OCI-M2 (cell line): Measurements from ENCODE around the gene INPP5A.

ENCODE experiments used
- DNase-seq: peaks from one replicate; lab custom pipeline; 2025; ENCODE audit not compliant: unreplicated experiment; lab: John Stamatoyannopoulos, UW

The INPP5A gene

DNA sequence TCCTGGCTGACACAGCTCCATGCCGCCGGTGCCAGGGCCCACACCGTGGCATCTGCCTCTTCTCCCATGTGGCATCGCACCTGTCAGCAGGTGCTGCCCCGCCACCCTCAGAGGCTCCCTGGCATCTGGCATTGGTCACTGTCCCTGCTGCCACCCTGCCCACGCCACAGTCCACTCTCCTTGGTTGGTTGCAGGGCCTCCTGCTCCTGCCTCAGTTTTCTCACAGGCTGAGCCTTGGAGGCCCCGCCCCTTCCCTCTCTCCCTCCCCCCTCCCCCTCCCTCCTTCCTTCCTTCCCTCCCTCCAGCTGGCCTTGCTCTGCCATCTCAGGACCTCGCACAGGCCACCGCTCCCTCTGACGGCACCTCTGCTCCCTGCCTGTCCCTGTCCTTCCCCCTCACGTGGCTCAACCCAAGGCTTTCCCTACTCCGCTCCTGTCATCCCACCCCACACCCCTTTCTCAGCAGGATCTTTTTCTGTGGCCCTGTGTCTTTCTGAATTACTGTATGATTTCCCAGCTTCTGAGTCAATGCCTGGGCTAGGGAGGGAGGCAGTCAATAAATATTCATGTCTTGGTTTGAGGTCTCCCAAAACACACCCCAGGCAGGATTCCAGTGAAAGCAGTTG, 87.4 kb downstream of the INPP5A start:
- no peak for DNase-seq

DNA sequence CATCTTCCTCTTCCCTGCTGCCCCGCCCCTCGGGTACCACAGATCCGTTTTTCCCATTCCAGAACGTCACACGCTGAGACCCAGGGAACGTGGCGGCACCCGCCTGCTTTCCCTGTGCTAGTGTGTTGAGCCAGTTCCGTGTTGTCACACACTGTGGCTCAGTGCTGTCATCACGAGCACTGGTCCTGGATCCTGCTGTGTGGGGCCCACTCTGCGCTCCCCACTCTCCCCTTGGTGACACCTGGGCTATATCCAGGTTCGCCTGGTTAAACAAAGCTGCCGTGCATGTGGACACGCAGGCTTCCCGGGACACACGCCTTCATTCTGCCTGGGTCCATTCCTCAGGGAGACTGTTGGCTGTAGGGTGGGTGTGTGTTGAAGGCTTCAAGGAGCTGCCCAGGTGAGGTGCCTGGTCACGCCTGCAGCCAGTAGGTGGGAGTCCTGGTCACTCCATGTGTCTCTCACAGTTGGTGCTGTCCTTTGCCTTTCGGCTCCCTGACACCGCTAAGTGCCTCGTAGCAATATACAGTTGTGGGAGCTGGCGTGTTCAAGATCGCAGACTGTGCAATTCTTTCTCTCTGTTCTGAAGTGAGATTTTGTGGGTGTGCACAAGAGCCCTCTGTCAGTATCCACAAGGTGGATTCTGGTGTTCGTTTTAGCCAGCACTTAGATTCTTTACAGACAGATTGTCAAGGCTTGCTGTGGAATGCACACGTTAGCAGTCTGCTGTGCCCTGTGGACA, 88.6 kb downstream of the INPP5A start:
- DNase-seq, result no peak

DNA sequence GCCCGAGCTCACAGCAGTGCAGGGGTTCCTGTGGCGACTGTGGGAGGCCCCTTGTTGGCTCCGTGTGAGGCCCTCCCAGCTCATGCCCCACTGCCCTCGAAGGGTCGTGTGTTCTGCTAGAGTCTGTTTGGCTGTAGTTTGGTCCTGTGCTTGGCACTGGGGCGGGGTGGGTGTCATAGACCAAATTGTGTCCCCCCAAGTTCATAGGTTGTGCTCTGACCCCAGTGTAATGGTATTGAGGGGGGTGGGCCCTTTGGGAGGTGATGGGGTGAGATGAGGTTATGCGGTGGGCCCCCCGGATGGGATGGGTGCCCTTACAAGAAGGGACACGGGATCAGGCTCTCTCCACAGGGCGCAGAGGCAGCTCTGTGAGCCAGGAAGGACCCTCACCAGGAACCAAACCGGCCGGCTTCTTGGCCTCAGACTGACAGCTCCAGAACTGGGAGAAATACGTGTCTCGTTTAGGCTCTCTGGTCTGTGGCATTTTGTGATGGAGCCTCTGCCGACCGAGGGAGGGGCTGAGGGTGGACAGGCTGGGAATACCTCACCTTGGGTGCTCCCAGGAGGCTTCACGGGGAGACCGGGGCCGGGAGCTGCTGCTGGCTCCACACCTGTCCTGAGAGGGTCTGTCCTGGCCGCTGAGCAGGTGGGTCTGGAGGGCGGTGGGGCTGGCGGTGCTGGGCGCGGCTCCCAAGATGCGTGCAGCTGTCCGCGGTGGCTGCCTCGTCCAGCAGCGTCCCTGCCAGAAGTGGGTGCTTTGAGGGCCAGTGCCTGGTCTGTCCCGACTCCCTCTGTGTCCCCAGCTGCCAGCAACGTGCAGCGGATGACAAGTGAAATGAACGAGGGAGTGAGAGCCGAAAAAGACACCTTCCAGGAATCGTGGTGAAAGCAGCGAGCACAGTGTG, 89.4 kb downstream of the INPP5A start:
- no peak for DNase-seq

DNA sequence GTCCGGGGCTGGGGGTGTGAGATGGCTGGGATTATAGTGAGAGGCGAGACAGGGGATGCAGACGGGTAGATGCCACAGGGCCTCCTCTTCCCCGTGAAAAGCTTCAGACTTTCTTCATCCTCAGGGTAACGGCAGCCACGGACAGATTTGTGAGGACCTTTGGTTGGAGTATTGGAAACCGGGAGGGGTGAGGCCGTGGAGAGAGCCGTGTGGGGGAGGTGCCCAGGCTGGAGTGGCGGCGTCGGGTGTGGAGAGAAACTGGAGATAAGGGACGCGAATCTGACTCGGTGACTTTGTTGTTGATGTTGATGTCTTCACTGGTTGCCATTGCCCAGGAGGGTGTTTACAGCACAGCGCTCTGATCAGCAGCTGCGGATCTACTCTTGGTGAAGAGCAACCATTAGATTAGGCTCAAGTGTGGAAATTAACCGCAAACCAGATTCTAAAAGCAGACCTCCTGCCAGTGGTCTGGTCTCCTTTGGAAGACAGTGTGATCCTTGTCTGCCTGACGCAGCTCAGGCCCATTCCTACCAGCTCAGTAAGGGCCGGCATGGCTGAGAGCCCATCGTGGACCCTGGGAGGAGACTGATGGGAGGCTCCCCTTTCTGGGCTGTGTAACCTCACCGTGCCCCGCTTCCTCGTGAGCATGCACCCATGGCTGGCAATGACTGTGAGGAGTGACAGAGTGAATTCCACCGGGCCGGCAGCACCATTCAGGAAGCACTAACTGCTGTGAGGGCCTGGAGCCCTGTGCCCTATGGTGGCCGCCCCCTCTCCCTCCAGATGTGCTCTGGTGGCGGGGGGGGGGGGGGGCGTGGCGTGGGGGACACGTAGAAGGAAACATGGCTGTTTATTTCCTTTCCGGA, 90.3 kb downstream of the INPP5A start:
- DNase-seq, result no peak

DNA sequence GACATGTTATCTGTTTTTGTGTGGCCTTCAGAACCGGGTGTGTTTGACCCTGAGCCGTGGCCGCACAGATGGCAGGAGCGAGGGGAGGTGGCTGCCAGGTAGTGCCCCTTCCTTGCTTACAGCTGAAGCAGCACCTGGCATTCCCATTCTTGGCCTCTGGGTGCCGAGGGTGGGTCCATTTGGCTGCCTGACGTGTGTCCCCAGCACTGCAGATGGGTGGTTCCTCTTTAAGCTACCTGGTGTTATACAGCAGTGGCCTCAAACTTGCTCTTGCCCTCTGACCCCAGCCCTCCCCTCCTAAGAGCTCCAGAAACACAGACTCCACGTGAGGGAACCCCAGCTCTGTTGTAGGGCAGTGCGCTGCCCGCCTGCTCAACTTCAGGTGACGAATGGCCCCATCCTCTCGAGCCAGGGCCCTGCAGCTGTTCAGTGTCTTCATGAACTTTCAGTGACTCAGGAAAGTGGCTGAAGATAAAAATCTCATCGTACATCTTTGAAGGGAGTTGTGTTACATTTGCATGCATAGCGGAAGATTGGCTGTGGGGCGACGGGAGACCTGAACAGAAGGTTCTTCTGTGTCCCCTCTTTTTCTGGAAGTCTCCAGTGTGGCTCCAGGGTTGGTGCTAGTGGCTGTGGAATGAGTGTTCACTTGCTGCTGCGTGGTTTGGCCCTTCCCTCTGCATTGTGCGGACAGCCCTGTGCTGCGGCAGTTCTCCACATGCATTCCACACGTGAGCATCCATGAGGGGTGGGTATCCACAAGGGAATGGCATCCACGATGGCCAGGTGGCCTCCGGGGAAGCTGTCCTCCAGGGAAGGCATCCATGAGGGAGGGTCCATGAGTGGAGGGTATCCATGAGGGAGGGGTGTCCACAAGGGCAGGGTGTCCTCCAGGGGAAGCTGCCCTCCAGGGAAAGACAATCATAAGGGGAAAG, 91.6 kb downstream of the INPP5A start:
- DNase-seq, result no peak

DNA sequence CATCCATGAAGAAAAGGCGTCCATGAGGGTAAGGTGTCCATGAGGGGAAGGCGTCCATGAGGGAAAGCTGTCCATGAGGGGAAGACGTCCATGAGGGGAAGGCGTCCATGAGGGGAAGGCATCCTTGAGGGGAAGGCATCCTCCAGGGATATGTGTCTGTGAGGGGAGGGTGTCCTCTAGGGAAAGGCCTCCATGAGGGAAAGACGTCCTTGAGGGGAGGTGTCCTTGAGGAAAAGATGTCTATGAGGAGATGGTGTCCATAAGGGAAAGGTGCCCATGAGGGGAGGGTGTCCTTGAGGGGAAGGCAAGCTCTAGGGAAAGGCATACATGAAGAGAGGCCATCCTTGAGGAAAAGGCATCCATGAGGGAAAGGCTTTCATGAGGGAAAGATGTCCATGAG, 92.6 kb downstream of the INPP5A start:
- no peak for DNase-seq

DNA sequence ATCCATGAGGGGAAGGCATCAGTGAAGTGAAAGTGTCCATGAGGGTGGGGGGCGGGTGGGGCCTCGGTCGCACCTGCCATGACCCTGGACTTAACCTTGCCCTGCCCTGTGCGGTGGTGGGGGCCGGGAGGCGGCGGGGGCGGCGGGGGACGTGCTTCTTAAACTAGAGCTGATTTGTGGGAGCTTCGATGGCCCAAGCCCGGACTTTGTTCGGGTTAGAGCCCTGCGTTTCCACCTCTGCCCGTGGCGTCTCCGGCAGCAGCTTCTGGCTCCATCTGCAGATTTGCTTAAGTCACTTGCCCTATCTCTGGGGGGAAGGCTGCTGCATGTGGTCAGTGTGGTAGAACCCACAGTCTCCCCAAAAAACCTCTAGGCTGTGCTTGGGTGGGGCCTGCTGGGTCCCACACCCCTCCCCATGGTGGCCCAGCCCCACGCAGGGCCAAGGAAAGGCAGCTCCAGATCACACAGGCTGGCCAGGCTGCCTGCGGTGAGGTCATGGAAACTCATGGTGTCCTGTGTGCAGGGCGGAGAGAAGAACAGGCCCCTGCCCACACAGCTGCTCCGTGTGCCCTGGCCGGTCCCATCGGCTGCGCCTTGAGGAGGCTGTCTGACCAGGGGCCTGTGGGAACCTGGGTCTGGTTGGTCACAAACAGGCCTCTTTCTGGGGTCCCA, 93.2 kb downstream of the INPP5A start:
- DNase-seq, result no peak

DNA sequence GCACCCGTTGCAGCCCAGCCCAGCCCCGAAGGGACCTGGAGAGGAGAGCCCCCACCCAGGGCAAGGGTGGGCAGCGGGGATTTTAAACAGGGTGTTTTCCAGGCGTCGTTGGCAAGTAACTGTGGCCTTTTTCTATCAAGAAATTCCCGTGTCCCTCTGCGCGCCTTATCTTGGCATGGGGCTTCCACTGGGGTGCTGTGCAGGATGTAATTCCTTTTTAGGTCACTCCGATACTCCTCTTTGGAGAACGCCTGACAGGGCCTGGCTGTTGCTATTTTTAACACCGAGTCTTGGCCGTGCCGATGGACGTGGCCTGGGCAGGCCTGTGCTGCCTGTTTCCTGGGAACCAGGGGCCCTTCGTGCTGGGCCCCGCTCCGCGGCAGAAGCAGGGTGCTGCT, 93.8 kb downstream of the INPP5A start:
- DNase-seq, result no peak

DNA sequence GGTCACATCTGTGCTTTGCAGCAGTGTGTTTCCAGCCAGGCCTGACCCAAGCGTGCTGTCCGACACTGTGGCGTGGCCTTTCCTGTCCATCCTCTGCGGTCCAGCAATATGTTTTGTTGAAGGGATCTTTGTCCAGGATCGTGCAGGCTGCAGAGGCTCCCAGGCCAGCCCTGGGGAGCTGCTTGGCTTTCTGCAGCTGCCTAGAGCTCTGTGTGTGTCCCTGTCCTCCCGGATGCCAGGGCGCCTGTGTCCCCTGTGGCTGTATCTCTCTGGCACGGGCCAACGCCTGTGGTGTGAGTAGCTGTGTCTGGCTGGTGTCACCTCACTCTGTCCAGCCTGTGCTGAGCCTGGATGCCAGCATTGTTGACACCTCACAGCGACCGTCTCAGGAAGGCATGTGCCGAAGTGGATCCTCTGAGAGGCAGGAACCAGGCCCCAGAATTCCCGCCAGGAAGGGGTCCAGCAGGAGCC, 94.5 kb downstream of the INPP5A start:
- DNase-seq, result no peak

DNA sequence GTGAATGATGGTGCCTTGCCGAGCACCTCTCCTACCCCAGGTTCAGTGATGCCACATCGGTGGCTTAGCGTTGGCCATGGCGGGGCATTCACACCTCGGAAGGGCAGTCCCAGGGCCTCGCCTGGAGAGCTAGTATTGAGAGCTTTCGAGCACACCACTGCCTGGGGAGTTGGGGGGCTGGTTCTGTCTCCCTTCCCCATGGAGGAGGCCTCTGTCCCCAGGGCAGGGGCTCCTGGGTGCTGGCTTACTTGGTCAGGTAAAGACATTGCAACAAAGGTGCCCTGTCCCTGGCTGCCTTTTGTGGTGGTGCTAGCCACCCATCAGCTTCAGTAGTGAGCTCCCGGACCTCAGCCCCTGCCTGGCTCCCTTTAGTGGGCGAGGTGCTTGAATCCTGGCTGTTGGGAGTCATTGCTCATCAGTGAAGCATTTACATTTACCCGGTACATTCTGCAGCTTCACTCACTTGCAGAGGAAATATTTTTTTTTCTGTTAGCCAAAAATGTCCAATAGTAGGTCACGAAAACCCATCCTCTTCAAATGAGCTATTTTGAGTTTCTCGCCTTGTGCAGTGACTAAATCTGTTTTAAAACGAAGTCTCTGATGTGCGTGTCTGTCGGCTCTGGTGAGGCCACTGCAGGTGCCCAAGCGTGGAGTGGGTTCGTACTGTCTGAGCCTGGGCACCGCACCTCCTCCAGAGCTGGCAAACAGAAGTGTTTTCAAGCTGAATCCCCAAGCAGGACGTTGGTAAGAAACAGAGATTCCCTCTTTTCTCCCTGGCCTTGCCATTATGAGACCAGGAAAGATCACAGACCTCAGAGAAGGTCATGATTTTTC, 95.5 kb downstream of the INPP5A start:
- DNase-seq, result no peak

DNA sequence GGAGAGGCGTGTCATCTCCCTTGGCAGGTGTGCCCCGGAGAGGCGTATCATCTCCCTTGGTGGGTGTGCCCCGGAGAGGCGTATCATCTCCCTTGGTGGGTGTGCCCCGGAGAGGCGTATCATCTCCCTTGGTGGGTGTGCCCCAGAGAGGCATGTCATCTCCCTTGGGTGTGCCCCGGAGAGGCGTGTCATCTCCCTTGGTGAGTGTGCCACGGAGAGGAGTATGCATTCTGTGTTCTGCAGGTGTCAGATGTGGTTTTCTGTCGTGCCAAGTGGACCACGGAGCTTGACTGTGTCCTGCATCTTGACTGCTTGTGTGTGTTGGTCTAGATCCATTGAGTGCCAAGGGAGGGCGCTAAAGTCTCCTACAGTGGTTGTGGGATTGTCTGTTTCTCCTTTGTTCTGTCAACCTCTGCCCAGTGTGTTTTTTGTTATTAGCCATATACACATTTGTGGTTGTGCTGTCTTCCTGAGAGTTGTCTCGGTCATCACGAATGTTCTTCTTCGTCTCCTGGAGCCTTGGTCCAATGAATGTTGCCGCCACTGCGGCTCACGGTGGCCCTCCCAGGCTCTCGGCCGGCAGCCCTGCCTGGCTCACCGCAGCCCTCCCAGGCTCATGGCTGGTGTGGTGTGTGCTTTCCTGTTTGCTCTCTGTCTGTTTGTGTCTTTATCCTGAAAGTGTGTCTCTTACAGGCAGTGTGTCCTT, 96.8 kb downstream of the INPP5A start:
- no peak for DNase-seq

DNA sequence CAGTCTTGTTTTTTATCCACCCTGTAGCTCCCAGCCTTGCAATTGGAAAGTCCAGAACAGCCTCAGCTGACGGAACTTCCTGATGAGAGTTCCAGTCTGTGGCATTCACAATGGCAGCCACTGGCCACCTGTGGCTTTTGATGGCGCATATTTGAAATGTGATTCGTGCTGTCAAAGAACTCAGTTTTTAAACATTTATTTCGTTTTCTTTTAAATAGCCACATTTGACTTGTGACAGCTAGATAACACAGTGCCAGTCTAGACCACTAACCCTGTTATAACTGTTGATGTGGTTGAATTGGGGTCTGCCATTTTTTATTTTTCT, 97.3 kb downstream of the INPP5A start:
- DNase-seq, result no peak

DNA sequence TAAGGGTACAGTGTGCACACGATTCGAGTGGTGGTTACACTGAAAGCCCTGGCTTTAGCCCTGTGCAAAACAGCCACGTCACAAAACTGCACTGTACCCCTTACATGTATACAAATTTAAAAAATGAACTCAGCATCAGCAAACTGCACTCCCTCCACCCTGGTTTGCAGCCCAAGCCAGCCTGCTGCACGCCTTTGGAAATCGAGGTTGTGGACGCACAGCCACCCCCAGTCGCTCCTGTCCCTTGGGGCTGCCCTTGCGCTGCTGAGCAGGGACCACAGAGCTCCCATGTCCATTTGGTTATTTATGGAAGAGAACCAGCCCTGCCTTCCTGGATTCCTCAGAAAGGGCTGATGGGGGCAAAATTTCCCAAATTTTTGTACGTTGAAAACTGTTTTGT, 98.8 kb downstream of the INPP5A start:
- DNase-seq, result no peak

DNA sequence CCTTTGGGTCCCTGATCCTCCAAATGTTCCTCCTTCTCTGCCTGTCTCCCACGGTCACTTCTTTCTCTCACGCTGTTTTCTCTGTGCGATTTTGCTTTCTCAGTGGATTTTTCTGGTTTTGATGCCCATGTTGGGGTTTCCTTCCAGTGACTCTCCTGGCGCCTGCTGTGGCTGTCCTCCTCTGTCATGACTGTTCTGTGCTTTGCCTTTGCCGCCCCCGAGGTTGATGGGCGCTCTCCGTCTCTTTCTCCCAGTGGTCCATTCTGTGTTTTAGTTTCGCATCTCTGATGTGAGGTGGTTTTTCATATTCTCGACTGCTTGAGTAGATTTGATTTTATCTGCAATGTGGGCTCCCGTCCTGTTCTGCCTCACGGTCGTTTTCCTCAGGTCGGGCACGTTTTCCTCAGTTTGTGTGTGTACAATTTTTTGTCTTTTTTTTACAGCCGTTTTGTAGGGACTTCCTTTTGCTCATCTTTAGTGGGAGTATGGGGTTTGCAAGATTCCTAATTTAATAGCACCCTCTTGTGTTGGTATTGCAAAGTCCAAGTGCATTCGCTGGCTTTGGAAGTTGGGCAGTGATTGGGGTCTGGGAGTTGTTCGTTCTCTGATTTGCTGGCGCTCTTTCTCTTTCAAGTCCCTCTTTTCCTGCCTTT, 100.0 kb downstream of the INPP5A start:
- DNase-seq, result peak; percentile 1

DNA sequence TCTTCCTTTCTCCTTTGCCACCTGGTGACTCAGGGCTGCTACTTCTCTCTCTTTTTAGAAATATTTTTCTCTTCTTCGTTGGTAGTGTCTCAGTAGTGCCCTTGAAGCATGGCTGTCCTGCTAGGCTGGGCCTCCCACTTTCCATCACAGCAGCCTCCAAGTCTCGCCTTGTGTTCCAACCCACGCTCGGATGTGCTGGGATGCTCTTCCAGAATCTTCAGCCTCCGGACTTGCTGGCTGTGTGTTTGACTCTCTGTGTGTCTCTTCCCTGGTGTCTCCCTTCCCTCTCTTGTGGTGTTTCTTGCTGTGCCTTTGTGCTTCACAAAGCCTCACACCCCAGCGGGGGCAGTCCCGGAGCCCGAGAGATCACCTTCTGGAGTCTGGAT, 100.5 kb downstream of the INPP5A start:
- DNase-seq, result no peak

DNA sequence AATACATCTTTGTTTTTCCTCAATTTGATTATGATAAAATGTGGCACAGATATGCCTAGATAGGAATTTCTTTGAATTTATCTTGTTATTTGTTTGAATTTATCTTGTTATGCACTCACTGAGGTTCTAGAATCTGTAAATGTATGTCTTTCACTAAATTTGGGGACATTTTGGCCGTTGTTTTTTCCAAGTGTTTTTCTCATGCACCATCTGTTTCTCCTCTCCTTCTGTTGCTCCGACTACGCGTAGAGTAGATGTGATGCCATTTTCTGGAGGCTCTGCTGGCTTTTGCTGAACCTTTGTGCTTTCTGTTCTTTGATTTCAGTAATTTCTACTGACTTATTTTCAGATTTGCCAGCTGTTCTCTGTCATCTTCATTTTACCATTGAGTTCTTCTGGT, 101.9 kb downstream of the INPP5A start:
- DNase-seq, result no peak

DNA sequence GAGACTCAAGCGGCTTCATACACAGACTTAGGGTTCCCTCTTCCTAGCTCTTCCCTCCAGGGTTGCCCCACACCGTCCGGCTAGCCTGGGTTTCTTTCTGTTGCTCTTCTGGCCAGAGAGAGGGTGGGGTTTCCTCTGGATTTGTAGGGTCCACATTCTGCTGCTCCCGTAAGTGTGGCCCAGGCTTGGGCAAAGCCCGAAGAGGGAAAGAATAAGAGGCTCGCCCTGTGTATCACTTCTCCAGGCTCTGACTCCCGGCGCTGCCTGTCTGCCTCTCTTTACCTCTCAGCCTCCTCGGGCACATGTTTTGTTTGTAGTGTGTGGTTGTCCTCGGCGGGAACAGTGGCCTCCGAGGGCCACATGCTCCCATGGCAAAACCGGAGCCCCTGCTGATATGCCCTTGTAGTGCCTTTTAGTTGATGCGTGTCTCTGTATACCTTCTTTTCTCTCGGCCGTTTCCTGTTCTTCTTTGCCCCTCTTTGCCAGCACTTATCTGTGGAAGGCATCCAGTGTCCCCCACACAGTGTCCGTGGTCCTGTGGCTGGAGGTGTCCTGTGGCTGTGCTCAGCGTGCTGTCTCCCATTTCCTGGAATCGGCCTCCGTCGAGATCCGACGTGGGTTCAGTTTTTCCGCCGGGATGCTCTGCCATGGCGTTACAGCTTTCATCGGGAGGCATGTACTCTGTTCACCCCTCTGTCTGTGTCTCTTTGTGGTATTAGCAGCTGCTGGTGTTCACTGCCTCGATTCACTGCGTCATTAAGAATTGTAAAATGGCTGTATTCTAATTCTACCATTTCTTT, 102.9 kb downstream of the INPP5A start:
- DNase-seq, result no peak
